ENCODE data around the gene FCN1. TPM values are rescaled to one million over a fixed set of nuclear protein-coding genes. Genes with fewer than 3 reads are reported as not detected.

The FCN1 gene
- total RNA-seq, 1 donor, result not detected

DNA sequence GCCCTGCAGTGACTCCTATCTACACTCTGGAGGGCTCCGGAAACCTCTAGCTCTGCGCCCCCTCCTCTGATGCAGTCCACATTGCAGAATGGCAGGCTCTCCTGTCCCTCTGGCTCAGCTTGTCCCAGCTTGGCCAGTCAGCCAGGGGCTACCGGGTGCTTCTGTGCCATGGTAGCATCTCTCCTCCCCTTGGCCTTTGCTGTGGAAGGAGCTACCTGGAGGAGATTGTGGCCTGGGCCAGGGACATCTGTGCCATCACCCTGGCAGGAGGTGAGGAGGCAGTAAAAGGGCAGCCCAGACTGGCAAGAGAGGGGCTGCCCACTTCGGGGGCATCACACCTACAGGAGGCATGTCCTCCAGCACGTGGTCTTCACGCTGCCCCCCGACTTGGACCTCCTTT lies 38.1 kb upstream of the FCN1 start:
- H3K4me1 ChIP-seq (ENCODE audit: insufficient read depth, low read length), result no peaks in the 10 kb centered on the region
- peak; percentile 36 for DNase-seq (ENCODE audit: insufficient read length, low spot score, missing footprints)
- no peaks in the 10 kb centered on the region for H4K20me1 ChIP-seq (ENCODE audit: insufficient read depth, low read length)
- no peaks in the 10 kb centered on the region for H3K36me3 ChIP-seq (ENCODE audit: insufficient read depth, low read length)
- H3K9me3 ChIP-seq (ENCODE audit: low read depth, low read length), result no peaks in the 10 kb centered on the region
- TF ChIP-seq, protein P1, sequence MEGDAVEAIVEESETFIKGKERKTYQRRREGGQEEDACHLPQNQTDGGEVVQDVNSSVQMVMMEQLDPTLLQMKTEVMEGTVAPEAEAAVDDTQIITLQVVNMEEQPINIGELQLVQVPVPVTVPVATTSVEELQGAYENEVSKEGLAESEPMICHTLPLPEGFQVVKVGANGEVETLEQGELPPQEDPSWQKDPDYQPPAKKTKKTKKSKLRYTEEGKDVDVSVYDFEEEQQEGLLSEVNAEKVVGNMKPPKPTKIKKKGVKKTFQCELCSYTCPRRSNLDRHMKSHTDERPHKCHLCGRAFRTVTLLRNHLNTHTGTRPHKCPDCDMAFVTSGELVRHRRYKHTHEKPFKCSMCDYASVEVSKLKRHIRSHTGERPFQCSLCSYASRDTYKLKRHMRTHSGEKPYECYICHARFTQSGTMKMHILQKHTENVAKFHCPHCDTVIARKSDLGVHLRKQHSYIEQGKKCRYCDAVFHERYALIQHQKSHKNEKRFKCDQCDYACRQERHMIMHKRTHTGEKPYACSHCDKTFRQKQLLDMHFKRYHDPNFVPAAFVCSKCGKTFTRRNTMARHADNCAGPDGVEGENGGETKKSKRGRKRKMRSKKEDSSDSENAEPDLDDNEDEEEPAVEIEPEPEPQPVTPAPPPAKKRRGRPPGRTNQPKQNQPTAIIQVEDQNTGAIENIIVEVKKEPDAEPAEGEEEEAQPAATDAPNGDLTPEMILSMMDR (IDR thresholded peaks at IDR 0.05; ENCODE audit: extremely low read depth, low read depth, low read length), result no peak
- no peaks in the 10 kb centered on the region for H3K79me2 ChIP-seq (ENCODE audit: insufficient read depth, low read length)
- H3K27ac ChIP-seq (ENCODE audit: low read depth, low read length), result no peak overlapping the region
- H3K27me3 ChIP-seq (ENCODE audit: insufficient read depth, low read length), result no peaks in the 10 kb centered on the region
- no peak overlapping the region for H3K4me3 ChIP-seq (ENCODE audit: insufficient read depth, low read length)
- no peak overlapping the region for H2AFZ ChIP-seq (ENCODE audit: low read length)
- H3K4me2 ChIP-seq (ENCODE audit: insufficient read depth, low read length), result no peak overlapping the region

DNA sequence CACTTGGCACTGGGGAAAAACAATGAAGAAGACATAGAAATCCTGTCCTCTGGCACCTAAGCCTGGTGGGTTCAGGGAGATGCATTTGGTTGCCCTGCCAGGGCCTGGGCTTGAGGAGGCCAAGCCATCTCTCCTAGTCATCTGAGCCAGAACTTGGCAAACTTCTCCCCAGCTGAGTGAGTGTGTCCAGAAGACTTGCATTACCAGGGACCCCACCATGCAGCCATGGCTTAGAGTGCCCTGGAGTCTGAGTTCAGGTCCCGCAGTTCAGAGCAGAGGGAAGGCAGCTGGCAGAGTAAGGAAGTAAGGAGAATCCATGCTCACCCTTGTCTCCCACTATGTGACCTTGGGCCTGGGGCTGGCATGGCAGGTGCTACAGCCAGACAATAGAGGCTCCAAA lies 37.4 kb upstream of the FCN1 start:
- Histone ChIP-seq H2AFZ (ENCODE audit: low read length) (no peak overlapping the region), H3K27me3 (ENCODE audit: insufficient read depth, low read length) (no peaks in the 10 kb centered on the region), H3K79me2 (ENCODE audit: insufficient read depth, low read length) (no peaks in the 10 kb centered on the region), H3K4me3 (ENCODE audit: insufficient read depth, low read length) (no peak overlapping the region), H3K4me1 (ENCODE audit: insufficient read depth, low read length) (no peaks in the 10 kb centered on the region), H3K9me3 (ENCODE audit: low read depth, low read length) (no peaks in the 10 kb centered on the region), H3K36me3 (ENCODE audit: insufficient read depth, low read length) (no peaks in the 10 kb centered on the region), H4K20me1 (ENCODE audit: insufficient read depth, low read length) (no peaks in the 10 kb centered on the region), H3K4me2 (ENCODE audit: insufficient read depth, low read length) (no peak overlapping the region), H3K27ac (ENCODE audit: low read depth, low read length) (no peak overlapping the region)
- peak; percentile 17 for DNase-seq (ENCODE audit: insufficient read length, low spot score, missing footprints)
- TF ChIP-seq, protein P1 (IDR thresholded peaks at IDR 0.05; ENCODE audit: extremely low read depth, low read depth, low read length), result no peak

DNA sequence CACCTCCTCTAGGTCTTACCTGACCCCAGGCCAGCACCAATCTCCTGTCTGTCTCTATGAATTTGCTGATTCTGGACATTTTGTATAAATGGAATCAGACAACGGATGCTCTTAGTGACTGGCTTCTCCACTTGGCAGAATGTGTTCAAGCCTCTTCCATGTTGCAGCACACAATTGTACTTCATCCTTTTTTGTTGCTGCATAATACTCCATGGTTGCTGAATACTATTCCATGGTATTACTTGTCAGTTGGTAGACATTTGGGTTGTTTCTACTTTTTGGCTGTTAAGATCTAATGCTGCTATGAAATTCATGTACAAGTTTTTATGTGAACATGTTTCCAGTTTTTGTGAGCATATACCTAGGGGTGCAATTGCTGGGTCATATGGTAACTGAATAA lies 34.3 kb upstream of the FCN1 start:
- Histone ChIP-seq H3K4me2 (ENCODE audit: insufficient read depth, low read length) (no peak overlapping the region), H3K9me3 (ENCODE audit: low read depth, low read length) (no peaks in the 10 kb centered on the region), H3K27me3 (ENCODE audit: insufficient read depth, low read length) (no peaks in the 10 kb centered on the region), H3K4me3 (ENCODE audit: insufficient read depth, low read length) (no peak overlapping the region), H2AFZ (ENCODE audit: low read length) (no peak overlapping the region), H3K4me1 (ENCODE audit: insufficient read depth, low read length) (no peaks in the 10 kb centered on the region), H3K79me2 (ENCODE audit: insufficient read depth, low read length) (no peaks in the 10 kb centered on the region), H3K36me3 (ENCODE audit: insufficient read depth, low read length) (no peaks in the 10 kb centered on the region), H4K20me1 (ENCODE audit: insufficient read depth, low read length) (no peaks in the 10 kb centered on the region), H3K27ac (ENCODE audit: low read depth, low read length) (no peak overlapping the region)
- no peak for DNase-seq (ENCODE audit: insufficient read length, low spot score, missing footprints)
- TF ChIP-seq, protein P1 (IDR thresholded peaks at IDR 0.05; ENCODE audit: extremely low read depth, low read depth, low read length), result no peak

DNA sequence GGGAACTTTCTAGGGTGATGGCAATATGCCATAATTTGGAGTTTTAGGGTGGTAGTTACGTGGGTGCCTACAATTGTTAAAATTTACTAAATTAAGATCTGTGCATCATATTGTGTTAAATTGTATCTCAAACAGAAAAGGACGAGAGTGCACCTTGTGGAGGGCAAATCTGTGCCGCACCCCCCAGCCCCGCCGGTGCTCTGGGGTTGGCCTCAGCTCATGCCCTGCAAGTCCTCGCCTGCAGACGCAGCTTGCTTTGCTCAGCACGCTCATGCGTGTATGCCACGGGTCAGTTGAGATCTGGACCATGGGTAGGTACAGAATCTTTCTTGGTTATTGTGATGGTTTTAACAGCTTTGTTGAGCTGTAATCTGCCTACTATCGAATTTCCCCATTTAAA lies 33.7 kb upstream of the FCN1 start:
- Histone ChIP-seq H4K20me1 (ENCODE audit: insufficient read depth, low read length) (no peaks in the 10 kb centered on the region), H3K36me3 (ENCODE audit: insufficient read depth, low read length) (no peaks in the 10 kb centered on the region), H3K27ac (ENCODE audit: low read depth, low read length) (no peak overlapping the region), H3K4me2 (ENCODE audit: insufficient read depth, low read length) (no peak overlapping the region), H3K79me2 (ENCODE audit: insufficient read depth, low read length) (no peaks in the 10 kb centered on the region), H3K4me3 (ENCODE audit: insufficient read depth, low read length) (no peak overlapping the region), H3K9me3 (ENCODE audit: low read depth, low read length) (no peaks in the 10 kb centered on the region), H2AFZ (ENCODE audit: low read length) (no peak overlapping the region), H3K4me1 (ENCODE audit: insufficient read depth, low read length) (no peaks in the 10 kb centered on the region), H3K27me3 (ENCODE audit: insufficient read depth, low read length) (no peaks in the 10 kb centered on the region)
- peak; percentile 45 for DNase-seq (ENCODE audit: insufficient read length, low spot score, missing footprints)
- TF ChIP-seq, protein P1 (IDR thresholded peaks at IDR 0.05; ENCODE audit: extremely low read depth, low read depth, low read length), result no peak

Measured in osteoblast (primary cell).